GM23338 (cell line): Measurements from ENCODE around the gene ANKZF1. TPM values are rescaled to one million over a fixed set of nuclear protein-coding genes. Genes with fewer than 3 reads are reported as not detected.

Source experiments
- ATAC-seq: fragments of 200-7000 bp; cut with Tn5 transposase; 3 replicates; pipeline ENCODE4 v1.9.1; 2020
- DNase-seq: peaks from one replicate; pipeline ENCODE4 v3.0.0-alpha.2; 2015; ENCODE audit warnings: low spot score
- H2AFZ ChIP-seq: fragments of 200-600 bp; sonication (generic); 2 replicates; pipeline ENCODE4 v1.8.0; 2016; ENCODE audit warnings: antibody characterized with exemption, mild to moderate bottlenecking, moderate library complexity
- H3F3A ChIP-seq: fragments of 200-600 bp; sonication (generic); replicated peaks from 2 replicates; pipeline ENCODE4 v1.8.0; 2017; ENCODE audit warnings: antibody characterized with exemption, mixed run types, low read depth
- H3K27ac ChIP-seq: fragments of 200-600 bp; sonication (generic); 2 replicates; pipeline ENCODE4 v1.6.1; 2016; ENCODE audit warnings: low read depth
- H3K27me3 ChIP-seq: fragments of 200-600 bp; sonication (generic); 2 replicates; pipeline ENCODE4 v1.8.0; 2016; ENCODE audit warnings: mild to moderate bottlenecking, mixed run types, moderate library complexity; ENCODE audit not compliant: insufficient read depth
- H3K36me3 ChIP-seq: fragments of 200-600 bp; sonication (generic); 2 replicates; pipeline ENCODE4 v1.8.0; 2016; ENCODE audit warnings: mild to moderate bottlenecking; ENCODE audit not compliant: insufficient read depth
- H3K4me1 ChIP-seq: fragments of 200-600 bp; sonication (generic); 2 replicates; pipeline ENCODE4 v1.8.0; 2016; ENCODE audit warnings: mild to moderate bottlenecking, moderate library complexity; ENCODE audit not compliant: insufficient read depth
- H3K4me2 ChIP-seq: fragments of 200-600 bp; sonication (generic); 2 replicates; pipeline ENCODE4 v1.7.1; 2017; ENCODE audit warnings: mixed run types
- H3K4me3 ChIP-seq: fragments of 200-600 bp; sonication (generic); 2 replicates; pipeline ENCODE4 v1.6.1; 2016; ENCODE audit warnings: mixed run types
- H3K79me2 ChIP-seq: fragments of 200-600 bp; sonication (generic); replicated peaks from 2 replicates; pipeline ENCODE4 v1.8.0; 2017; ENCODE audit warnings: mild to moderate bottlenecking; ENCODE audit not compliant: insufficient read depth
- H3K9me2 ChIP-seq: fragments of 200-600 bp; sonication (generic); 2 replicates; pipeline ENCODE4 v1.8.0; 2017; ENCODE audit not compliant: insufficient read depth
- H4K20me1 ChIP-seq: fragments of 200-600 bp; sonication (generic); replicated peaks from 2 replicates; pipeline ENCODE4 v1.8.0; 2017; ENCODE audit warnings: mild to moderate bottlenecking; ENCODE audit not compliant: insufficient read depth
- H3K27ac Mint-ChIP-seq: 2 replicates; pipeline ENCODE4 v1.8.0; 2020; ENCODE audit warnings: inconsistent platforms, mild to moderate bottlenecking, moderate library complexity, mixed read lengths
- H3K27me3 Mint-ChIP-seq: 3 replicates; pipeline ENCODE4 v1.8.0; 2022; ENCODE audit warnings: low read depth, mild to moderate bottlenecking, moderate library complexity, mixed read lengths, inconsistent platforms; ENCODE audit not compliant: insufficient read depth, poor library complexity
- H3K36me3 Mint-ChIP-seq: 3 replicates; pipeline ENCODE4 v1.8.0; 2021; ENCODE audit warnings: low read depth, mild to moderate bottlenecking, inconsistent platforms, moderate library complexity, mixed read lengths
- H3K4me1 Mint-ChIP-seq: 3 replicates; pipeline ENCODE4 v1.8.0; 2020; ENCODE audit warnings: mild to moderate bottlenecking, inconsistent platforms, mixed read lengths
- H3K4me3 Mint-ChIP-seq: 3 replicates; pipeline ENCODE4 v1.8.0; 2021; ENCODE audit warnings: moderate library complexity, mild to moderate bottlenecking, inconsistent platforms, mixed read lengths
- H3K9me3 Mint-ChIP-seq: 3 replicates; pipeline ENCODE4 v1.8.0; 2020; ENCODE audit warnings: moderate library complexity, mild to moderate bottlenecking, inconsistent platforms, mixed read lengths
- CREB1 ChIP-seq: fragments of 250-450 bp; sonication (Bioruptor Pico); IDR thresholded peaks from 2 replicates; pipeline ENCODE4 v1.5.0; 2020; ENCODE audit warnings: low read depth, mild to moderate bottlenecking, moderate library complexity
- CTCF ChIP-seq, 2 experiments: fragments of 200-600 bp in 1 of 2; sonication (generic) in 1 of 2; conservative IDR thresholded peaks; 2 replicates each; pipeline versions ENCODE4 v1.5.1 to v1.6.1; 2016 to 2017; ENCODE audit warnings: antibody characterized with exemption in 2 of 2, low read depth in 2 of 2, mild to moderate bottlenecking in 2 of 2, moderate library complexity in 1 of 2
- ETS1 ChIP-seq: IDR thresholded peaks from 2 replicates; pipeline ENCODE4 v1.6.1; 2016; ENCODE audit warnings: antibody characterized with exemption
- EZH2 ChIP-seq: fragments of 200-600 bp; sonication (generic); IDR thresholded peaks from one replicate; pipeline ENCODE4 v1.8.0; 2017; ENCODE audit warnings: antibody characterized with exemption, mild to moderate bottlenecking, low read depth; ENCODE audit not compliant: unreplicated experiment
- EZH2phosphoT487 ChIP-seq: fragments of 200-600 bp; sonication (generic); IDR thresholded peaks from one replicate; pipeline ENCODE4 v1.8.1; 2018; ENCODE audit warnings: antibody characterized with exemption; ENCODE audit not compliant: unreplicated experiment
- JUNB ChIP-seq: IDR thresholded peaks from one replicate; pipeline ENCODE4 v1.6.1; 2016; ENCODE audit warnings: antibody characterized with exemption; ENCODE audit not compliant: unreplicated experiment
- NANOG ChIP-seq: IDR thresholded peaks from 2 replicates; pipeline ENCODE4 v1.6.1; 2016; ENCODE audit warnings: antibody characterized with exemption, borderline replicate concordance
- POLR2AphosphoS5 ChIP-seq: IDR thresholded peaks from 2 replicates; pipeline ENCODE4 v1.6.1; 2016; ENCODE audit warnings: antibody characterized with exemption, low read depth
- REST ChIP-seq: IDR thresholded peaks from one replicate; pipeline ENCODE4 v1.6.1; 2018; ENCODE audit warnings: antibody characterized with exemption; ENCODE audit not compliant: unreplicated experiment
- STAT1 ChIP-seq: IDR thresholded peaks from one replicate; pipeline ENCODE4 v1.6.1; 2016; ENCODE audit warnings: antibody characterized with exemption; ENCODE audit not compliant: unreplicated experiment
- ZNF114 ChIP-seq: fragments of 250-450 bp; sonication (Bioruptor Pico); IDR thresholded peaks from 2 replicates; pipeline ENCODE4 v1.5.0; 2020; ENCODE audit warnings: mild to moderate bottlenecking, moderate library complexity
- ZNF331 ChIP-seq: fragments of 250-450 bp; sonication (Bioruptor Pico); IDR thresholded peaks from 2 replicates; pipeline ENCODE4 v1.5.0; 2020; ENCODE audit warnings: low read depth, mild to moderate bottlenecking, moderate library complexity
- ZNF462 ChIP-seq: fragments of 250-450 bp; sonication (Bioruptor Pico); IDR thresholded peaks from 2 replicates; pipeline ENCODE4 v1.5.0; 2020; ENCODE audit warnings: mild to moderate bottlenecking, moderate library complexity
- polyA plus RNA-seq: library from polyadenylated mRNA; unstranded; fragments of >200 nt; fragmentation: Nextera tagmentation; extraction: Ambion mirVana; gene quantifications from 2 replicates; pipeline ENCODE4 v1.2.1, GENCODE V29; 2016
- total RNA-seq: library from RNA; depleted of rRNA; stranded (reverse); fragments of >200 nt; shearing (Covaris generic); gene quantifications from 2 replicates; pipeline ENCODE4 v1.2.3, GENCODE V29; 2014

Gene ANKZF1
- total and polyA plus RNA-seq, 2 experiments from 2014 or later = 29.9 to 61.9 TPM

GRCh38 chr2:219214141-219214540 is 15.5 kb upstream of the ANKZF1 start:
- Histone ChIP-seq H3K9me2 (no peaks in the 10 kb centered on the region), H3K27ac (no peak overlapping the region), H2AFZ (no peak overlapping the region), H3K36me3 (no peaks in the 10 kb centered on the region; the same call in 1 of the 2 replicates), H3K27me3 (no peaks in the 10 kb centered on the region), H4K20me1 (no peaks in the 10 kb centered on the region), H3K4me2 (no peak overlapping the region), H3K79me2 (no peaks in the 10 kb centered on the region), H3K4me3 (no peak overlapping the region), H3K4me1 (peaks cover 11% of the 10 kb centered on the region), H3F3A (0 out of 2 replicates have a peak, but pooled peaks cover under 1% of the 10 kb centered on the region)
- Mint-ChIP-seq H3K27ac (no peak overlapping the region), H3K4me3 (no peak overlapping the region; the same call in 2 of the 3 replicates), H3K36me3 (peaks cover 58% of the 10 kb centered on the region), H3K27me3 (peaks cover 16% of the 10 kb centered on the region), H3K9me3 (no peaks in the 10 kb centered on the region), H3K4me1 (peaks cover 15% of the 10 kb centered on the region)
- no peak for TF ChIP-seq JUNB
- TF ChIP-seq POLR2AphosphoS5 = no peak
- no peak for TF ChIP-seq CREB1 (CRISPR knock-in tag)
- no peak for TF ChIP-seq REST
- TF ChIP-seq CTCF (conservative IDR thresholded peaks at IDR 0.05; ENCODE audit: low read depth in 2 of 2) = no peak
- TF ChIP-seq EZH2phosphoT487 = no peak
- TF ChIP-seq ETS1 = no peak
- no peak for TF ChIP-seq EZH2
- TF ChIP-seq ZNF331 (CRISPR knock-in tag) = no peak
- TF ChIP-seq ZNF114 (CRISPR knock-in tag) = no peak
- TF ChIP-seq ZNF462 = no peak
- TF ChIP-seq NANOG = no peak
- TF ChIP-seq STAT1 = no peak
- DNase-seq (no peak), ATAC-seq (no peak)
